Activated CD8-positive, alpha-beta T cell treated with anti-CD3 and anti-CD28 coated beads for 36 hours (primary cell): Measurements from ENCODE around the gene MARCHF2. TPM values are rescaled to one million over a fixed set of nuclear protein-coding genes. Genes with fewer than 3 reads are reported as not detected.
"Not testable (repeated sequence)": the region's sequence is repeated elsewhere in the genome, so short reads cannot be mapped to it uniquely, and the experiment has no call there.

Source experiments
- ATAC-seq: fragments of 200-7000 bp; cut with Tn5 transposase; one replicate; pipeline ENCODE4 v1.10.0; 2021; ENCODE audit warnings: mild to moderate bottlenecking, moderate library complexity
- CTCF ChIA-PET: fragments of 350-600 bp; sonication (Branson Sonifier 250); formaldehyde crosslinking; loops from one replicate; lab custom pipeline; 2021; ENCODE audit warnings: antibody characterized with exemption; lab: Charles Lee
- POLR2A ChIA-PET: fragments of 350-600 bp; sonication (Branson Sonifier 250); formaldehyde crosslinking; loops from one replicate; lab custom pipeline; 2021; ENCODE audit warnings: antibody characterized with exemption; lab: Charles Lee
- DNase-seq: peaks from one replicate; pipeline ENCODE4 v3.0.0-alpha.2; 2020
- H3K27ac Mint-ChIP-seq: one replicate; pipeline ENCODE4 v1.8.0; 2021; ENCODE audit warnings: mild to moderate bottlenecking, mixed read lengths
- H3K27me3 Mint-ChIP-seq: one replicate; pipeline ENCODE4 v1.8.0; 2021; ENCODE audit warnings: mixed read lengths
- H3K36me3 Mint-ChIP-seq: one replicate; pipeline ENCODE4 v1.8.0; 2021; ENCODE audit warnings: low read depth, mixed read lengths
- H3K4me1 Mint-ChIP-seq: one replicate; pipeline ENCODE4 v1.8.0; 2021; ENCODE audit warnings: low read depth, mixed read lengths
- H3K4me3 Mint-ChIP-seq: one replicate; pipeline ENCODE4 v1.8.0; 2021; ENCODE audit warnings: mild to moderate bottlenecking, moderate library complexity, mixed read lengths
- H3K9me3 Mint-ChIP-seq: one replicate; pipeline ENCODE4 v1.8.0; 2021; ENCODE audit warnings: mixed read lengths
- intact Hi-C: fragments of 100-400 bp; cut with micrococcal nuclease; formaldehyde crosslinking; loops from one replicate; pipeline ENCODE4 v1.10.0; 2022
- total RNA-seq, 2 experiments: library from RNA; stranded (reverse); gene quantifications; one replicate each; pipeline ENCODE4 v1.2.3, GENCODE V29; 2021
- TF ChIP-seq, protein P1 (sequence below): fragments of 200-600 bp; IDR thresholded peaks from one replicate; pipeline ENCODE4 v1.8.0; 2022; ENCODE audit warnings: antibody characterized with exemption, mild to moderate bottlenecking

Gene MARCHF2
- total RNA-seq, 2 experiments from 2014 or later, result 8.0 to 8.6 TPM

DNA sequence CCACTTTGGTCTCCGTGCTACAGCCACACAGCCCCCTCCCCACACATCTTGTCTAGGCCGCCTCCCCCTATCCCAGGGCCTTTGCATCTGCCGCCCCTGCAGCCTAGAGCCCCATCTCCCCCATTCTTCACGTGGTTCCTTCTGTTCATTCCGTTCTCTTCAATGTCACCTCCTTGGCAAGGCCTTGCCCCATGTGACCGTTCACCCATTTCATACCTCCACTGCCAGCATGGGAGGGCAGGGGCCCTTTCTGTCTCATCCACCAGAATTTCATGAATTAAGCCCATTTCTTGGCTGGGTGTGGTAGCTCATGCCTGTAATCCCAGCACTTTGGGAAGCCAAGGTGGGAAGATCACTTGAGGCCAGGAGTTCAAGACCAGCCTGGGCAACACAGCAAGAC is 15.9 kb downstream of the MARCHF2 start:
- Mint-ChIP-seq H3K4me1 (no peaks in the 10 kb centered on the region), H3K27ac (no peak overlapping the region), H3K9me3 (no peaks in the 10 kb centered on the region), H3K27me3 (no peaks in the 10 kb centered on the region), H3K36me3 (no peaks in the 10 kb centered on the region), H3K4me3 (no peak overlapping the region)
- CTCF ChIA-PET, result no interaction called here
- DNase-seq (no peak), ATAC-seq (no peak)
- intact Hi-C loops, result no loop called here
- TF ChIP-seq, protein P1, sequence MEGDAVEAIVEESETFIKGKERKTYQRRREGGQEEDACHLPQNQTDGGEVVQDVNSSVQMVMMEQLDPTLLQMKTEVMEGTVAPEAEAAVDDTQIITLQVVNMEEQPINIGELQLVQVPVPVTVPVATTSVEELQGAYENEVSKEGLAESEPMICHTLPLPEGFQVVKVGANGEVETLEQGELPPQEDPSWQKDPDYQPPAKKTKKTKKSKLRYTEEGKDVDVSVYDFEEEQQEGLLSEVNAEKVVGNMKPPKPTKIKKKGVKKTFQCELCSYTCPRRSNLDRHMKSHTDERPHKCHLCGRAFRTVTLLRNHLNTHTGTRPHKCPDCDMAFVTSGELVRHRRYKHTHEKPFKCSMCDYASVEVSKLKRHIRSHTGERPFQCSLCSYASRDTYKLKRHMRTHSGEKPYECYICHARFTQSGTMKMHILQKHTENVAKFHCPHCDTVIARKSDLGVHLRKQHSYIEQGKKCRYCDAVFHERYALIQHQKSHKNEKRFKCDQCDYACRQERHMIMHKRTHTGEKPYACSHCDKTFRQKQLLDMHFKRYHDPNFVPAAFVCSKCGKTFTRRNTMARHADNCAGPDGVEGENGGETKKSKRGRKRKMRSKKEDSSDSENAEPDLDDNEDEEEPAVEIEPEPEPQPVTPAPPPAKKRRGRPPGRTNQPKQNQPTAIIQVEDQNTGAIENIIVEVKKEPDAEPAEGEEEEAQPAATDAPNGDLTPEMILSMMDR, result no peak
- POLR2A ChIA-PET, result no interaction called here

DNA sequence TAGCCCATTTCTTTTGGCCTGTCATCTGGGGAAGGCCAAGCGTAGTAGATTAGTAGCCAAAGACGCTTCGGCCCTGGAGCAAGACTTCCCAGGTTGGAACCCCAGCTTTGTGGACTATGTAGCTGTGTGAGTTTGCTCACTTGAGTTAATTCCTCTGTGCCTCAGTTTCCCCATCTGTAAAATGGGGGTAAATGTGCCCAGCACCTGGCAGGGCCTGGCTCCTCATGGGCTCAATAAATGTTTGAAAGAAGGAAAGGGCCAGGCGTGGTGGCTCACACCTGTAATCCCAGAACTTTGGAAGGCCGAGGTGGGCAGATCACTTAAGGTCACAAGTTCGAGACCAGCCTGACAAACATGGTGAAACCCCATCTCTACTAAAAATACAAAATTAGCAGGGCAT is 16.7 kb downstream of the MARCHF2 start:
- TF ChIP-seq, protein P1, result no peak
- CTCF ChIA-PET, result interaction anchor here (1.2 kb wide), 1 partner anchor 17 kb away, joined by 4 read pairs; the partner anchor contains the start of gene MARCHF2
- ATAC-seq, result no peak

DNA sequence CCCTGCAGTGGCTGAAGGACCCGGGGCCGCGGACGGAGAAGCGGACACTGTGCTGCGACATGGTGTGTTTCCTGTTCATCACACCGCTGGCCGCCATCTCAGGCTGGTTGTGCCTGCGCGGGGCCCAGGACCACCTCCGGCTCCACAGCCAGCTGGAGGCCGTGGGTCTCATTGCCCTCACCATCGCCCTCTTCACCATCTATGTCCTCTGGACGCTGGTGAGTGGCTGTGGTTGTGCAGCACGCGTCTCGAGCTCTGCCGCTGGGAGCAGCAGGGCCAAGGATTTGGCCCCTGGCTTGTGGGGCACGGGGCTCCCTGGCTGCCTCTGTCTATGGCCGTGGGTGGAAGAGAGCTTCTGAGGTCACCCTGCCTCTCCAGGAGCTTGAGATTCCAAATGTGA is 17.5 kb downstream of the MARCHF2 start:
- intact Hi-C loops, result no loop called here
- Mint-ChIP-seq H3K36me3 (no peaks in the 10 kb centered on the region), H3K27ac (no peak overlapping the region), H3K4me3 (no peak overlapping the region), H3K4me1 (peaks cover 3% of the 10 kb centered on the region), H3K27me3 (no peaks in the 10 kb centered on the region), H3K9me3 (no peaks in the 10 kb centered on the region)
- ATAC-seq (no peak), DNase-seq (no peak)
- ChIA-PET CTCF (interaction anchor here (1.2 kb wide), 1 partner anchor 17 kb away, joined by 4 read pairs; the partner anchor contains the start of gene MARCHF2), POLR2A (interaction anchor here (0.6 to 1.3 kb wide), 2 partner anchors 76 to 104 kb away, joined by 3 read pairs; no protein-coding TSS in a partner anchor)
- TF ChIP-seq, protein P1, result no peak

More for the DNA sequence above, 16.7 kb downstream of the MARCHF2 start:
- Mint-ChIP-seq H3K9me3 (no peaks in the 10 kb centered on the region), H3K27me3 (no peaks in the 10 kb centered on the region), H3K4me3 (no peak overlapping the region), H3K4me1 (no peaks in the 10 kb centered on the region), H3K36me3 (no peaks in the 10 kb centered on the region), H3K27ac (no peak overlapping the region)
- no peak for DNase-seq
- intact Hi-C loops, result no loop called here
- POLR2A ChIA-PET, result no interaction called here

DNA sequence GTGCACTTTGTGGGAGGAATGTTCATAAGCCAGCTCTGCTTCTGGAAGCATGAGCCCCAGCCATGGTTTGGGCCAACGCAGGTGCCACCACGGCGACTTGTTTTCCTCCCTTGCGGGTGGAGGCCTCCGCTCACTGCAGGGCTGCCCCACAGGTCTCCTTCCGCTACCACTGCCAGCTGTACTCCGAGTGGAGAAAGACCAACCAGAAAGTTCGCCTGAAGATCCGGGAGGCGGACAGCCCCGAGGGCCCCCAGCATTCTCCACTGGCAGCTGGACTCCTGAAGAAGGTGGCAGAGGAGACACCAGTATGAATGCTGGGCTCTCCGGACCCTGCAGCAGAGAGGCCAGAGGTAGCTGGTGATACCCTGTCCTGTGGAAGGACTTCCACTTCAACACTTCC is 25.1 kb downstream of the MARCHF2 start:
- H3K9me3 Mint-ChIP-seq, result no peaks in the 10 kb centered on the region
- DNase-seq (no peak), ATAC-seq (no peak)
- H3K4me3 Mint-ChIP-seq, result no peak overlapping the region
- no peaks in the 10 kb centered on the region for H3K36me3 Mint-ChIP-seq
- TF ChIP-seq, protein P1, result no peak
- POLR2A ChIA-PET, result interaction anchor here (0.5 to 2.7 kb wide), 3 partner anchors 8 to 26 kb away, joined by 3 to 9 read pairs (median 3); no protein-coding TSS in a partner anchor
- intact Hi-C loops, result no loop called here
- no peak overlapping the region for H3K27ac Mint-ChIP-seq
- CTCF ChIA-PET, result interaction anchor here (0.9 to 1.6 kb wide), 2 partner anchors 84 to 141 kb away, joined by 4 to 6 read pairs; no protein-coding TSS in a partner anchor
- H3K4me1 Mint-ChIP-seq, result peaks cover 7% of the 10 kb centered on the region
- no peaks in the 10 kb centered on the region for H3K27me3 Mint-ChIP-seq

GRCh38 chr19:8441725-8442544 is 28.8 kb downstream of the MARCHF2 start:
- no peak for ATAC-seq
- no peak overlapping the region for H3K27ac Mint-ChIP-seq
- no peak overlapping the region for H3K4me3 Mint-ChIP-seq
- no peak for DNase-seq
- CTCF ChIA-PET, result interaction anchor here (0.9 to 1.0 kb wide), 2 partner anchors 29 to 138 kb away, joined by 3 read pairs; partner anchors contain the start of gene MARCHF2
- H3K36me3 Mint-ChIP-seq, result peaks cover 21% of the 10 kb centered on the region
- no peaks in the 10 kb centered on the region for H3K27me3 Mint-ChIP-seq
- POLR2A ChIA-PET, result interaction anchor here (1.0 kb wide), 1 partner anchor 16 kb away, joined by 3 read pairs; no protein-coding TSS in a partner anchor
- TF ChIP-seq, protein P1, result no peak
- intact Hi-C loops, result no loop called here
- H3K4me1 Mint-ChIP-seq, result peaks cover 15% of the 10 kb centered on the region
- H3K9me3 Mint-ChIP-seq, result no peaks in the 10 kb centered on the region

GRCh38 chr19:8444140-8444676 is 31.1 kb downstream of the MARCHF2 start:
- H3K27me3 Mint-ChIP-seq, ATAC-seq, intact Hi-C loops, H3K9me3 Mint-ChIP-seq, DNase-seq: not testable (repeated sequence)
- POLR2A ChIA-PET, result interaction anchor here (0.6 to 3.5 kb wide), 12 partner anchors 9 to 71 kb away, joined by 3 to 13 read pairs (median 4); partner anchors contain the start of genes MARCHF2 and ZNF414
- Mint-ChIP-seq H3K4me1 (peaks cover 32% of the 10 kb centered on the region), H3K36me3 (peaks cover 36% of the 10 kb centered on the region), H3K4me3 (peak overlapping the region; percentile 95), H3K27ac (peak overlapping the region; percentile 90)
- CTCF ChIA-PET, result interaction anchor here (0.6 to 2.4 kb wide), 6 partner anchors 18 to 134 kb away, joined by 3 to 9 read pairs (median 6); partner anchors contain the start of genes MARCHF2 and MYO1F
